HG03354 (cell line): ENCODE data around the gene HS3ST3B1.

Experiments used
- ATAC-seq: cut with Tn5 transposase; IDR thresholded peaks from one replicate; pipeline ENCODE4 v1.9.1; 2021; ENCODE audit warnings: mild to moderate bottlenecking; ENCODE audit not compliant: unreplicated experiment, poor library complexity, severe bottlenecking

HS3ST3B1 gene

GRCh38 chr17:14318918-14319205, 18.0 kb downstream of the HS3ST3B1 start:
- ATAC-seq = no peak

GRCh38 chr17:14320098-14320497, 19.2 kb downstream of the HS3ST3B1 start:
- no peak for ATAC-seq

- no peak for ATAC-seq
Observed at GRCh38 chr17:14320734-14321475, 20.0 kb downstream of the HS3ST3B1 start.

- ATAC-seq = no peak
Observed at GRCh38 chr17:14321476-14321949, 20.6 kb downstream of the HS3ST3B1 start.

- ATAC-seq = no peak
Observed at GRCh38 chr17:14321980-14322776, 21.3 kb downstream of the HS3ST3B1 start.

- no peak for ATAC-seq
Observed at GRCh38 chr17:14323522-14323981, 22.7 kb downstream of the HS3ST3B1 start.

GRCh38 chr17:14325618-14326167, 24.8 kb downstream of the HS3ST3B1 start:
- no peak for ATAC-seq

- no peak for ATAC-seq
Observed at GRCh38 chr17:14329900-14330491, 29.1 kb downstream of the HS3ST3B1 start.

- ATAC-seq = no peak
Observed at GRCh38 chr17:14330492-14330962, 29.6 kb downstream of the HS3ST3B1 start.

- ATAC-seq = no peak
Observed at GRCh38 chr17:14331225-14331981, 30.5 kb downstream of the HS3ST3B1 start.

GRCh38 chr17:14331982-14332298, 31.1 kb downstream of the HS3ST3B1 start:
- ATAC-seq = no peak

- no peak for ATAC-seq
Observed at GRCh38 chr17:14332331-14332730, 31.4 kb downstream of the HS3ST3B1 start.

- no peak for ATAC-seq
Observed at GRCh38 chr17:14333506-14333905, 32.6 kb downstream of the HS3ST3B1 start.

- ATAC-seq = no peak
Observed at GRCh38 chr17:14334276-14334840, 33.5 kb downstream of the HS3ST3B1 start.

- no peak for ATAC-seq
Observed at GRCh38 chr17:14334919-14335318, 34.0 kb downstream of the HS3ST3B1 start.

- ATAC-seq = no peak
Observed at GRCh38 chr17:14336418-14336817, 35.5 kb downstream of the HS3ST3B1 start.

- peak; percentile 66 for ATAC-seq
Observed at GRCh38 chr17:14337596-14338079, 36.8 kb downstream of the HS3ST3B1 start.

- no peak for ATAC-seq
Observed at GRCh38 chr17:14340857-14341754, 40.2 kb downstream of the HS3ST3B1 start.
